Psoas muscle (tissue), 8 donors: Measurements from ENCODE around the gene POLR3A. TPM values are rescaled to one million over a fixed set of nuclear protein-coding genes. Genes with fewer than 3 reads are reported as not detected.

ENCODE experiments used
- ATAC-seq, 4 donors: fragments of 200-7000 bp; cut with Tn5 transposase; one replicate each; pipeline ENCODE4 v1.9.1; 2020; ENCODE audit warnings: moderate library complexity in 3 of 4, mild to moderate bottlenecking in 2 of 4
- DNase-seq, 2 donors: peaks; one replicate each; pipeline ENCODE4 v3.0.0-alpha.2; 2020
- H3K27ac ChIP-seq: fragments of 200-600 bp; one replicate; pipeline ENCODE4 v1.8.0; 2022
- H3K27me3 ChIP-seq, 3 donors: fragments of 200-600 bp in 1 of 3; one replicate each; pipeline versions ENCODE4 v1.6.1 to v1.8.0; 2013 to 2022; ENCODE audit warnings: low read length in 2 of 3, mild to moderate bottlenecking in 2 of 3, moderate library complexity in 1 of 3; ENCODE audit not compliant: insufficient read depth in 3 of 3
- H3K36me3 ChIP-seq, 2 donors: fragments of 200-600 bp in 1 of 2; one replicate each; pipeline versions ENCODE4 v1.6.1 to v1.8.0; 2013 to 2022; ENCODE audit warnings: low read depth in 1 of 2, mild to moderate bottlenecking in 1 of 2, moderate library complexity in 1 of 2; ENCODE audit not compliant: insufficient read depth in 1 of 2
- H3K4me1 ChIP-seq: fragments of 200-600 bp; one replicate; pipeline ENCODE4 v1.8.0; 2022
- H3K4me3 ChIP-seq: fragments of 200-600 bp; one replicate; pipeline ENCODE4 v1.8.0; 2022; ENCODE audit warnings: mild to moderate bottlenecking
- H3K9me3 ChIP-seq: fragments of 200-600 bp; one replicate; pipeline ENCODE4 v1.8.0; 2022
- WGBS, 3 donors: extraction: QIAGEN DNeasy Blood & Tissue Kit; methylation state at CpG; one replicate each; pipeline versions ENCODE4 v1.1.6 to v1.1.7; 2013; 5-methylcytosine and 5-hydroxymethylcytosine counted together
- intact Hi-C, 2 donors: fragments of 100-400 bp; cut with DNase I; formaldehyde crosslinking; loops; one replicate each; pipeline versions ENCODE4 v1.11.0 to v1.14.2; 2022
- polyA plus RNA-seq, 3 donors: library from polyadenylated mRNA; stranded (reverse); fragments of 200-250 nt; gene quantifications; one replicate each; pipeline ENCODE4 v1.2.3, GENCODE V29; 2013
- total RNA-seq, 4 donors: library from RNA; stranded (reverse); fragmentation: NEBNext Ultra II Directional in 2 of 4; extraction: Animal tissue kit (Norgen Biotek cat#: 25700) in 2 of 4; gene quantifications; one replicate each; pipeline versions ENCODE4 v1.2.1 to v1.2.4, GENCODE V29; 2021 to 2023
- TF ChIP-seq, protein P1 (sequence below): fragments of 200-600 bp; IDR thresholded peaks from one replicate; pipeline ENCODE4 v1.8.0; 2022; ENCODE audit warnings: antibody characterized with exemption
- donor health status: healthy with polysubstance abuse.
- donor health status: DM: no; HTN: no; CAD: no; lungs with moderate emphysema.
- donor health status: Bipolar disorder and iron deficiency.
- donor health status: healthy.
- donor health status: DM: yes; HTN: yes; CAD: no.
- donor health status: DM: no; HTN: no; CAD: no.
- donor health status: DM: no; HTN: no; CAD: no.
- donor health status: DM: yes; HTN: yes; CAD: no.

POLR3A gene
- total and polyA plus RNA-seq, 7 donors, result 5.2 to 16.5 (median 12.6) TPM

GRCh38 chr10:77962350-77963146, 66.8 kb downstream of the POLR3A start:
- DNase-seq (no peak), ATAC-seq (no peak)
- 85 to 93% (median 92%) methylated on average over 7 of the region's 7 CpGs for WGBS, 3 donors
- intact Hi-C loops, result no loop called here
- Histone ChIP-seq H3K27me3 (no peaks in the 10 kb centered on the region), H3K27ac (no peak overlapping the region), H3K36me3 (no peaks in the 10 kb centered on the region), H3K4me3 (no peak overlapping the region), H3K9me3 (no peaks in the 10 kb centered on the region), H3K4me1 (no peaks in the 10 kb centered on the region)
- TF ChIP-seq, protein P1, sequence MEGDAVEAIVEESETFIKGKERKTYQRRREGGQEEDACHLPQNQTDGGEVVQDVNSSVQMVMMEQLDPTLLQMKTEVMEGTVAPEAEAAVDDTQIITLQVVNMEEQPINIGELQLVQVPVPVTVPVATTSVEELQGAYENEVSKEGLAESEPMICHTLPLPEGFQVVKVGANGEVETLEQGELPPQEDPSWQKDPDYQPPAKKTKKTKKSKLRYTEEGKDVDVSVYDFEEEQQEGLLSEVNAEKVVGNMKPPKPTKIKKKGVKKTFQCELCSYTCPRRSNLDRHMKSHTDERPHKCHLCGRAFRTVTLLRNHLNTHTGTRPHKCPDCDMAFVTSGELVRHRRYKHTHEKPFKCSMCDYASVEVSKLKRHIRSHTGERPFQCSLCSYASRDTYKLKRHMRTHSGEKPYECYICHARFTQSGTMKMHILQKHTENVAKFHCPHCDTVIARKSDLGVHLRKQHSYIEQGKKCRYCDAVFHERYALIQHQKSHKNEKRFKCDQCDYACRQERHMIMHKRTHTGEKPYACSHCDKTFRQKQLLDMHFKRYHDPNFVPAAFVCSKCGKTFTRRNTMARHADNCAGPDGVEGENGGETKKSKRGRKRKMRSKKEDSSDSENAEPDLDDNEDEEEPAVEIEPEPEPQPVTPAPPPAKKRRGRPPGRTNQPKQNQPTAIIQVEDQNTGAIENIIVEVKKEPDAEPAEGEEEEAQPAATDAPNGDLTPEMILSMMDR, result no peak

GRCh38 chr10:77961668-77962067, 67.6 kb downstream of the POLR3A start:
- Histone ChIP-seq H3K36me3 (no peaks in the 10 kb centered on the region), H3K9me3 (no peaks in the 10 kb centered on the region), H3K27ac (no peak overlapping the region), H3K4me1 (no peaks in the 10 kb centered on the region), H3K4me3 (no peak overlapping the region), H3K27me3 (no peaks in the 10 kb centered on the region)
- 91 to 96% (median 96%) methylated on average over 6 of the region's 6 CpGs for WGBS, 3 donors
- ATAC-seq, result no peak
- no peak for DNase-seq
- intact Hi-C loops, result no loop called here
- TF ChIP-seq, protein P1, result no peak

DNA sequence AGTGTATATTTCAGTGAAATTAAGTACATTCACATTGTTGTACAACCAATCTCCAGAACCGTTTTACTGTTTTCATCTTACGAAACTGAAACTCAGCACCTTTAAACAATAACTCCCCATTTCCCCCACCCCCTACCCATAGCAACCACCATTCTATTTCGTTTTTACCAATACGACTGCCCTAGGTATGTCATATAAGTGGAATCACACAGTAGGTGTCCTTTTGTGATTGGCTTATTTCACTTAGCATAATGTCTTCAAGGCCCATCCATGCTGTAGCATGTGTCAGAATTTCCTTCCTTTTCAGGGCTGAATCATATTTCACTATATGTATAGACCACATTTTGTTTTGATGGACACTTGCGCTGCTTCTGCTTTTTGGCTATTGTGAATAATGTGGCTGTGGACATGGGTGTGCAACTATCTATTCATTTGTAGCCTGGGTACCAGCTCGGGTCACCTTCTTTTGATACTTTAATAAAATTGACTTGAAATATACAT, 68.4 kb downstream of the POLR3A start:
- DNase-seq, result no peak
- intact Hi-C loops, result no loop called here

DNA sequence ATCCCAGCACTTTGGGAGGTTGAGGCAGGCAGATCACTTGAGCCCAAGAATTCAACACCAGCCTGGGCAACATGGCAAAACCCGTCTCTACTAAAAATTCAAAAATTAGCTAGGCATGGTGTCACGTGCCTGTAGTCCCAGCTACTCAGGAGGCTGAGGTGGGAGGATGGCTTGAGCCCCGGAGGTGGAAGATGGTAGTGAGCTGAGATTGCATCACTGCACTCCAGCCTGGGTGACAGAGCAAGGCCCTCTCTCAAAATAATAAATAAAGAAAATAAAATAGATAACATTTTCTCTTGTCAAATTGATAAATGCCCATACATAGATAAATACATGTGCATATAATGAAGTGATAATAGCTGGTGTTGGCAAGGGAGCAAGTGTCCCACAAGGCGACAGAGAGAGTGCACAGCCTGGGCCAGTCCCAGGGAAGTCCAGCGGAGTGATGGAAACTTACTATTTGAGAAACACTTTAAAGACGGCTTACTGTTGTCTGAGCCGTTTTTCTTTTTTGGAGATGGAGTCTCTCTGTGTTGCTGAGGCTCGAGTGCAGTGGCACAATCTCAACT, 69.3 kb downstream of the POLR3A start:
- H3K9me3 ChIP-seq, result no peaks in the 10 kb centered on the region
- WGBS, 3 donors, result 75 to 83% (median 79%) methylated on average over 8 of the region's 8 CpGs
- DNase-seq (no peak), ATAC-seq (no peak)
- no peak overlapping the region for H3K4me3 ChIP-seq
- H3K27ac ChIP-seq, result no peak overlapping the region
- H3K27me3 ChIP-seq, result no peaks in the 10 kb centered on the region
- intact Hi-C loops, result no loop called here
- TF ChIP-seq, protein P1, result no peak
- no peaks in the 10 kb centered on the region for H3K4me1 ChIP-seq
- H3K36me3 ChIP-seq, result no peaks in the 10 kb centered on the region

More for the DNA sequence above, 68.4 kb downstream of the POLR3A start:
- Histone ChIP-seq H3K4me3 (no peak overlapping the region), H3K27ac (no peak overlapping the region), H3K9me3 (no peaks in the 10 kb centered on the region), H3K36me3 (no peaks in the 10 kb centered on the region), H3K4me1 (no peaks in the 10 kb centered on the region), H3K27me3 (no peaks in the 10 kb centered on the region)
- TF ChIP-seq, protein P1, result no peak
- WGBS, 3 donors, result 94 to 96% (median 95%) methylated on average over 6 of the region's 6 CpGs
- no peak for ATAC-seq
